BE2C (cell line): ENCODE measurements around the gene WDR35.

Experiments
- DNase-seq: peaks from one replicate; pipeline ENCODE4 v3.0.0-alpha.2; 2020
- H3K27me3 ChIP-seq: fragments of 250-450 bp; sonication (Bioruptor Pico); 2 replicates; pipeline ENCODE4 v1.5.1; 2020; ENCODE audit warnings: mild to moderate bottlenecking
- H3K36me3 ChIP-seq: fragments of 250-450 bp; sonication (Bioruptor Pico); 2 replicates; pipeline ENCODE4 v1.5.1; 2020; ENCODE audit warnings: mild to moderate bottlenecking
- H3K4me1 ChIP-seq: fragments of 250-450 bp; sonication (Bioruptor Pico); 2 replicates; pipeline ENCODE4 v1.5.1; 2020
- H3K4me3 ChIP-seq: 2 replicates; pipeline ENCODE4 v1.5.1; 2011; ENCODE audit warnings: low read depth, low read length
- H3K9me3 ChIP-seq: fragments of 250-450 bp; sonication (Bioruptor Pico); 2 replicates; pipeline ENCODE4 v1.5.1; 2020
- TF ChIP-seq, protein P1 (sequence below): IDR thresholded peaks from 2 replicates; pipeline ENCODE4 v1.5.1; 2012; ENCODE audit warnings: mild to moderate bottlenecking, low read depth, low read length

The WDR35 gene

DNA sequence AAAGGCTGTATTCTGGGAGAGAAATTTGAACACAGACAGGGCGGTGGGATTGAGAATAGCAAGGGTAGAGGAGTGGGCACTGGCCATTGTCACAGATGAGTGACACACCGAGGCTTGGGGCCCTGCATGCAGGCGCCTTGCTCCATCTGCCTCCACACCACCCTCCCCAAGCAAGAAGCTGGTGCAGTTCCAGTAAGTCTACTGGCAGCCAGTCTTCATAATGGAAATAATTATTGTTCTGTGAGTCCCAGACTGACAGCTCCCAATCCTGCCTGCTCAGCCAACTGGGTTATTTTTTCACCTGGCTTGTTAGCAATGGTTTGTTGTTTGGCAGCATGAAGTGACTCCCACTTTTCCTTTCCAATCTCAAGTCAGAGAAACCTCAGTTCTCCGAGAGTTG, 101.1 kb downstream of the WDR35 start:
- no peaks in the 10 kb centered on the region for H3K27me3 ChIP-seq
- no peaks in the 10 kb centered on the region for H3K36me3 ChIP-seq
- TF ChIP-seq, protein P1, sequence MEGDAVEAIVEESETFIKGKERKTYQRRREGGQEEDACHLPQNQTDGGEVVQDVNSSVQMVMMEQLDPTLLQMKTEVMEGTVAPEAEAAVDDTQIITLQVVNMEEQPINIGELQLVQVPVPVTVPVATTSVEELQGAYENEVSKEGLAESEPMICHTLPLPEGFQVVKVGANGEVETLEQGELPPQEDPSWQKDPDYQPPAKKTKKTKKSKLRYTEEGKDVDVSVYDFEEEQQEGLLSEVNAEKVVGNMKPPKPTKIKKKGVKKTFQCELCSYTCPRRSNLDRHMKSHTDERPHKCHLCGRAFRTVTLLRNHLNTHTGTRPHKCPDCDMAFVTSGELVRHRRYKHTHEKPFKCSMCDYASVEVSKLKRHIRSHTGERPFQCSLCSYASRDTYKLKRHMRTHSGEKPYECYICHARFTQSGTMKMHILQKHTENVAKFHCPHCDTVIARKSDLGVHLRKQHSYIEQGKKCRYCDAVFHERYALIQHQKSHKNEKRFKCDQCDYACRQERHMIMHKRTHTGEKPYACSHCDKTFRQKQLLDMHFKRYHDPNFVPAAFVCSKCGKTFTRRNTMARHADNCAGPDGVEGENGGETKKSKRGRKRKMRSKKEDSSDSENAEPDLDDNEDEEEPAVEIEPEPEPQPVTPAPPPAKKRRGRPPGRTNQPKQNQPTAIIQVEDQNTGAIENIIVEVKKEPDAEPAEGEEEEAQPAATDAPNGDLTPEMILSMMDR = no peak
- no peaks in the 10 kb centered on the region for H3K9me3 ChIP-seq
- 0 out of 2 replicates have a peak, but pooled peaks cover 2% of the 10 kb centered on the region for H3K4me1 ChIP-seq
- DNase-seq = no peak
- no peak overlapping the region for H3K4me3 ChIP-seq

GRCh38 chr2:19887510-19887909, 102.4 kb downstream of the WDR35 start:
- 0 out of 2 replicates have a peak, but pooled peaks cover 2% of the 10 kb centered on the region for H3K4me1 ChIP-seq
- H3K36me3 ChIP-seq = no peaks in the 10 kb centered on the region
- H3K27me3 ChIP-seq = no peaks in the 10 kb centered on the region
- no peaks in the 10 kb centered on the region for H3K9me3 ChIP-seq
- DNase-seq = no peak
- TF ChIP-seq, protein P1 = no peak
- no peak overlapping the region for H3K4me3 ChIP-seq

- Histone ChIP-seq H3K4me1 (0 out of 2 replicates have a peak, but pooled peaks cover 2% of the 10 kb centered on the region), H3K4me3 (no peak overlapping the region), H3K9me3 (no peaks in the 10 kb centered on the region), H3K36me3 (no peaks in the 10 kb centered on the region), H3K27me3 (no peaks in the 10 kb centered on the region)
- DNase-seq = no peak
- TF ChIP-seq, protein P1 = no peak
Observed at GRCh38 chr2:19886261-19886660, 103.6 kb downstream of the WDR35 start.

- 0 out of 2 replicates have a peak, but pooled peaks cover 2% of the 10 kb centered on the region for H3K4me1 ChIP-seq
- no peaks in the 10 kb centered on the region for H3K27me3 ChIP-seq
- H3K36me3 ChIP-seq = no peaks in the 10 kb centered on the region
- no peaks in the 10 kb centered on the region for H3K9me3 ChIP-seq
- DNase-seq = no peak
- H3K4me3 ChIP-seq = no peak overlapping the region
- TF ChIP-seq, protein P1 = no peak
Observed at GRCh38 chr2:19885791-19886190, 104.1 kb downstream of the WDR35 start.

DNA sequence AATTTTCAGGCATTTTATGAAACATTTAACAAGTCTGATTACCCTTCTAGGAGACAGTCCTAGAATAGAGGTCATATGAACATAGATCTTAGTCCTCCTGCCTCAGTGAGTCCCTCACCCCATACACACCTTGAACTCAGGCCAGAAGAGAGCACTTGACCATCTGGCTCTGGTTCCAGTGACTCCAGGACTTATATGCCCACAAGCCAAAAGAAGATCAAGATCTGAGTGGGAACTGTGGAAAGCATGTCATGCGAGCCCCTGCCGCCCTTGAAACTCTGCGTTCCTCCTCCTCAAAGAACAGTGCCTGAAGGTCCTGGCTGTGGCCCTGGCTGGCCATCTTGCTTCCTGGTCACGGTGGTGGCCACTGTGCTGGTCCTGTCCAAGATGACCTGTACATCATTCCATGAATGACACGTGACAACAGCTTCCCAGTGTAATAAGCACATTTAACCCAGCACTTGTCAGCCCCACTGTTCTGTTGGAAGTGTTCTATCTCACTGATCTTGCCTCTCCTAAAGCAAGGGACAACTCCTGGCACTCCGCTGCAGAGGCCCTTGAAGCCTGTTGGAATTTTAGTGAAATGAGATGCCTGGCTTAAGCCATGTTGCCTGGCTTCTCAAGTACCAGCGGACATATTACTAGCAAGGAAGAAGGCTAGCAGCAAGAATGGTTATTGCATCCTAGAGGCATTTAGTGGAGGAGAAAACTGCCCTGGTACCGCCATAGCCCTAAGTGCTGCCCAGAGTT, 105.8 kb downstream of the WDR35 start:
- Histone ChIP-seq H3K36me3 (no peaks in the 10 kb centered on the region), H3K4me3 (no peak overlapping the region), H3K9me3 (no peaks in the 10 kb centered on the region), H3K4me1 (0 out of 2 replicates have a peak, but pooled peaks cover 2% of the 10 kb centered on the region), H3K27me3 (no peaks in the 10 kb centered on the region)
- TF ChIP-seq, protein P1 = no peak
- DNase-seq = no peak

GRCh38 chr2:19883486-19883885, 106.4 kb downstream of the WDR35 start:
- Histone ChIP-seq H3K9me3 (no peaks in the 10 kb centered on the region), H3K4me3 (no peak overlapping the region), H3K36me3 (no peaks in the 10 kb centered on the region), H3K27me3 (no peaks in the 10 kb centered on the region), H3K4me1 (0 out of 2 replicates have a peak, but pooled peaks cover 1% of the 10 kb centered on the region)
- no peak for DNase-seq
- TF ChIP-seq, protein P1 = no peak
